HepG2 (cell line): Measurements from ENCODE around the gene MT1M. TPM values are rescaled to one million over a fixed set of nuclear protein-coding genes. Genes with fewer than 3 reads are reported as not detected.

Source experiments
- GATAD1 ChIP-seq: IDR thresholded peaks from 2 replicates; pipeline ENCODE4 v1.6.1; 2016; ENCODE audit warnings: missing genetic modification reagents, missing compliant biosample characterization
- KLF6 ChIP-seq: IDR thresholded peaks from 2 replicates; pipeline ENCODE4 v1.8.0; 2016; ENCODE audit warnings: missing biosample characterization, missing genetic modification reagents
- NFE2L1 ChIP-seq: sonication (generic); formaldehyde crosslinking; IDR thresholded peaks from 2 replicates; pipeline ENCODE4 v1.4.0; 2020; ENCODE audit warnings: missing genetic modification reagents, mild to moderate bottlenecking, borderline replicate concordance
- TCF7 ChIP-seq: sonication (generic); IDR thresholded peaks from 2 replicates; pipeline ENCODE4 v1.6.1; 2016; ENCODE audit warnings: antibody characterized with exemption, low read depth
- ZNF431 ChIP-seq: sonication (generic); formaldehyde crosslinking; IDR thresholded peaks from 2 replicates; pipeline ENCODE4 v1.9.0; 2022; ENCODE audit warnings: missing genetic modification reagents, low read depth, mild to moderate bottlenecking, borderline replicate concordance
- ZNF557 ChIP-seq: sonication (generic); formaldehyde crosslinking; IDR thresholded peaks from 2 replicates; pipeline ENCODE4 v1.4.0; 2020; ENCODE audit warnings: missing genetic modification reagents
- ZNF570 ChIP-seq: sonication (generic); formaldehyde crosslinking; IDR thresholded peaks from 2 replicates; pipeline ENCODE4 v1.4.0; 2020; ENCODE audit warnings: mild to moderate bottlenecking, missing genetic modification reagents, borderline replicate concordance
- ZNF670 ChIP-seq: sonication (generic); formaldehyde crosslinking; IDR thresholded peaks from 2 replicates; pipeline ENCODE4 v1.8.0; 2022; ENCODE audit warnings: mild to moderate bottlenecking, missing genetic modification reagents, borderline replicate concordance
- ZNF672 ChIP-seq: sonication (generic); formaldehyde crosslinking; IDR thresholded peaks from 2 replicates; pipeline ENCODE4 v1.8.1; 2022; ENCODE audit warnings: missing genetic modification reagents
- ZSCAN25 ChIP-seq: sonication (generic); formaldehyde crosslinking; IDR thresholded peaks from 2 replicates; pipeline ENCODE4 v1.8.0; 2022; ENCODE audit warnings: mild to moderate bottlenecking, missing genetic modification reagents
- ZSCAN31 ChIP-seq: sonication (generic); formaldehyde crosslinking; IDR thresholded peaks from 2 replicates; pipeline ENCODE4 v1.5.0; 2020; ENCODE audit warnings: low read depth, mild to moderate bottlenecking, missing genetic modification reagents
- polyA plus RNA-seq, 8 experiments: library from polyadenylated mRNA; depleted of rRNA in 3 of 8; stranded (reverse) in 7 of 8; unstranded in 1 of 8; fragments of >200 nt; fragmentation: Illumina TruSeq in 4 of 8; extraction: Trizol in 4 of 8; gene quantifications; 2 replicates each; pipeline versions ENCODE4 v1.2.1 to v1.2.3, GENCODE V29; 2011 to 2016; ENCODE audit warnings: low read depth in 4 of 8, missing spikeins in 1 of 8, mixed read lengths in 1 of 8; ENCODE audit not compliant: insufficient read depth in 1 of 8
- total RNA-seq, 5 experiments: library from RNA; depleted of rRNA; stranded (reverse); fragments of >200 nt; fragmentation: Illumina TruSeq; extraction: Trizol; gene quantifications; 2 replicates each; pipeline ENCODE4 v1.2.3, GENCODE V29; 2016; ENCODE audit warnings: low read depth in 1 of 5
- TF ChIP-seq, protein P1 (sequence below): sonication (generic); formaldehyde crosslinking; IDR thresholded peaks from 2 replicates; pipeline ENCODE4 v1.8.0; 2022; ENCODE audit warnings: mild to moderate bottlenecking, missing genetic modification reagents, moderate library complexity
- TF ChIP-seq, protein P2 (sequence below): sonication (generic); formaldehyde crosslinking; IDR thresholded peaks from 2 replicates; pipeline ENCODE4 v1.4.0; 2020; ENCODE audit warnings: missing genetic modification reagents, borderline replicate concordance
- TF ChIP-seq, protein P3 (sequence below): sonication (generic); formaldehyde crosslinking; conservative IDR thresholded peaks from 2 replicates; pipeline ENCODE4 v1.8.0; 2022; ENCODE audit warnings: mild to moderate bottlenecking, moderate library complexity, missing genetic modification reagents
- TF ChIP-seq, protein P4 (sequence below): sonication (generic); formaldehyde crosslinking; IDR thresholded peaks from 2 replicates; pipeline ENCODE4 v1.4.0; 2020; ENCODE audit warnings: missing genetic modification reagents, mild to moderate bottlenecking, borderline replicate concordance
- TF ChIP-seq, protein P5 (sequence below): IDR thresholded peaks from 2 replicates; pipeline ENCODE4 v1.4.0; 2020; ENCODE audit warnings: mild to moderate bottlenecking, missing genetic modification reagents
- TF ChIP-seq, protein P6 (sequence below): sonication (generic); formaldehyde crosslinking; IDR thresholded peaks from 2 replicates; pipeline ENCODE4 v1.4.0; 2020; ENCODE audit warnings: mild to moderate bottlenecking, low read depth, missing genetic modification reagents

The MT1M gene
- total and polyA plus RNA-seq, 2 of the 13 experiments (the other 11 are each of a cell fraction or from before 2014, with no cell fraction given), result 4.6 TPM; not detected in 1

DNA sequence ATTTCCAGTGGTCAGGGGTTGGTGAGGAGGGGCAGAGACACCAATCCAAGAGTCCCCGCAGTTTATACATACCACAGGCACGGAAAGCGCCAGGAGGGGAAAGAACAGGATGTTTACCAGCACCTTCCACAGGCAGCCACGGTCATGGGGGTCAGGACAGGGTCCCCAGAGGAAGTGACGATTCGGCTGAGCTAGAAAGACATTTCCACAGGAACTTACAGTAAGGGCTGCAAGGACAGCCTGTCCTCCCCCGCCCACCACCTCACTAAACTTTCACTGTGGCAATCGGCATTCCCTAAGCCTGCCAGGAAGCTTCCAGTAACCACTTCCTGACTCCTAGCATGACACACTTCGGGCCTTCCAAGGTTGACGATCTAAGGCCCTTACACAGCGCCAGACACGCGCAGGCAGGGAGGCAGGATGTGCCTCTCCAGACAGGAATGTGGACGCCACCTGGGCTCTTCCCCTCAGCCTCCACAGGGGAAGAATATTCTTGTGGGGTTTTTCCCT is 25.3 kb upstream of the MT1M start (continued):
- TF ChIP-seq ZSCAN31, result peak; percentile 79; the same call in 1 of the 2 replicates
- no peak; the same call in 1 of the 2 replicates for TF ChIP-seq ZSCAN25 (CRISPR knock-in tag)
- peak; percentile 80; the same call in 1 of the 2 replicates for TF ChIP-seq ZNF557
- peak; percentile 65 for TF ChIP-seq KLF6 (CRISPR knock-in tag)
- TF ChIP-seq, protein P1, sequence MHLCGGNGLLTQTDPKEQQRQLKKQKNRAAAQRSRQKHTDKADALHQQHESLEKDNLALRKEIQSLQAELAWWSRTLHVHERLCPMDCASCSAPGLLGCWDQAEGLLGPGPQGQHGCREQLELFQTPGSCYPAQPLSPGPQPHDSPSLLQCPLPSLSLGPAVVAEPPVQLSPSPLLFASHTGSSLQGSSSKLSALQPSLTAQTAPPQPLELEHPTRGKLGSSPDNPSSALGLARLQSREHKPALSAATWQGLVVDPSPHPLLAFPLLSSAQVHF (CRISPR knock-in tag), result no peak
- TF ChIP-seq, protein P2, sequence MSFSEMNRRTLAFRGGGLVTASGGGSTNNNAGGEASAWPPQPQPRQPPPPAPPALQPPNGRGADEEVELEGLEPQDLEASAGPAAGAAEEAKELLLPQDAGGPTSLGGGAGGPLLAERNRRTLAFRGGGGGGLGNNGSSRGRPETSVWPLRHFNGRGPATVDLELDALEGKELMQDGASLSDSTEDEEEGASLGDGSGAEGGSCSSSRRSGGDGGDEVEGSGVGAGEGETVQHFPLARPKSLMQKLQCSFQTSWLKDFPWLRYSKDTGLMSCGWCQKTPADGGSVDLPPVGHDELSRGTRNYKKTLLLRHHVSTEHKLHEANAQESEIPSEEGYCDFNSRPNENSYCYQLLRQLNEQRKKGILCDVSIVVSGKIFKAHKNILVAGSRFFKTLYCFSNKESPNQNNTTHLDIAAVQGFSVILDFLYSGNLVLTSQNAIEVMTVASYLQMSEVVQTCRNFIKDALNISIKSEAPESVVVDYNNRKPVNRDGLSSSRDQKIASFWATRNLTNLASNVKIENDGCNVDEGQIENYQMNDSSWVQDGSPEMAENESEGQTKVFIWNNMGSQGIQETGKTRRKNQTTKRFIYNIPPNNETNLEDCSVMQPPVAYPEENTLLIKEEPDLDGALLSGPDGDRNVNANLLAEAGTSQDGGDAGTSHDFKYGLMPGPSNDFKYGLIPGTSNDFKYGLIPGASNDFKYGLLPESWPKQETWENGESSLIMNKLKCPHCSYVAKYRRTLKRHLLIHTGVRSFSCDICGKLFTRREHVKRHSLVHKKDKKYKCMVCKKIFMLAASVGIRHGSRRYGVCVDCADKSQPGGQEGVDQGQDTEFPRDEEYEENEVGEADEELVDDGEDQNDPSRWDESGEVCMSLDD, result no peak
- peak; percentile 28; the same call in 1 of the 2 replicates for TF ChIP-seq TCF7
- TF ChIP-seq, protein P3, sequence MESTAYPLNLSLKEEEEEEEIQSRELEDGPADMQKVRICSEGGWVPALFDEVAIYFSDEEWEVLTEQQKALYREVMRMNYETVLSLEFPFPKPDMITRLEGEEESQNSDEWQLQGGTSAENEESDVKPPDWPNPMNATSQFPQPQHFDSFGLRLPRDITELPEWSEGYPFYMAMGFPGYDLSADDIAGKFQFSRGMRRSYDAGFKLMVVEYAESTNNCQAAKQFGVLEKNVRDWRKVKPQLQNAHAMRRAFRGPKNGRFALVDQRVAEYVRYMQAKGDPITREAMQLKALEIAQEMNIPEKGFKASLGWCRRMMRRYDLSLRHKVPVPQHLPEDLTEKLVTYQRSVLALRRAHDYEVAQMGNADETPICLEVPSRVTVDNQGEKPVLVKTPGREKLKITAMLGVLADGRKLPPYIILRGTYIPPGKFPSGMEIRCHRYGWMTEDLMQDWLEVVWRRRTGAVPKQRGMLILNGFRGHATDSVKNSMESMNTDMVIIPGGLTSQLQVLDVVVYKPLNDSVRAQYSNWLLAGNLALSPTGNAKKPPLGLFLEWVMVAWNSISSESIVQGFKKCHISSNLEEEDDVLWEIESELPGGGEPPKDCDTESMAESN (CRISPR knock-in tag), result peak; percentile 85
- TF ChIP-seq, protein P4, sequence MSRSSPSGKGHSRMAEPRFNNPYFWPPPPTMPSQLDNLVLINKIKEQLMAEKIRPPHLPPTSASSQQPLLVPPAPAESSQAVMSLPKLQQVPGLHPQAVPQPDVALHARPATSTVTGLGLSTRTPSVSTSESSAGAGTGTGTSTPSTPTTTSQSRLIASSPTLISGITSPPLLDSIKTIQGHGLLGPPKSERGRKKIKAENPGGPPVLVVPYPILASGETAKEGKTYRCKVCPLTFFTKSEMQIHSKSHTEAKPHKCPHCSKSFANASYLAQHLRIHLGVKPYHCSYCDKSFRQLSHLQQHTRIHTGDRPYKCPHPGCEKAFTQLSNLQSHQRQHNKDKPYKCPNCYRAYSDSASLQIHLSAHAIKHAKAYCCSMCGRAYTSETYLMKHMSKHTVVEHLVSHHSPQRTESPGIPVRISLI, result peak; percentile 4
- TF ChIP-seq ZNF672, result no peak
- TF ChIP-seq, protein P5, sequence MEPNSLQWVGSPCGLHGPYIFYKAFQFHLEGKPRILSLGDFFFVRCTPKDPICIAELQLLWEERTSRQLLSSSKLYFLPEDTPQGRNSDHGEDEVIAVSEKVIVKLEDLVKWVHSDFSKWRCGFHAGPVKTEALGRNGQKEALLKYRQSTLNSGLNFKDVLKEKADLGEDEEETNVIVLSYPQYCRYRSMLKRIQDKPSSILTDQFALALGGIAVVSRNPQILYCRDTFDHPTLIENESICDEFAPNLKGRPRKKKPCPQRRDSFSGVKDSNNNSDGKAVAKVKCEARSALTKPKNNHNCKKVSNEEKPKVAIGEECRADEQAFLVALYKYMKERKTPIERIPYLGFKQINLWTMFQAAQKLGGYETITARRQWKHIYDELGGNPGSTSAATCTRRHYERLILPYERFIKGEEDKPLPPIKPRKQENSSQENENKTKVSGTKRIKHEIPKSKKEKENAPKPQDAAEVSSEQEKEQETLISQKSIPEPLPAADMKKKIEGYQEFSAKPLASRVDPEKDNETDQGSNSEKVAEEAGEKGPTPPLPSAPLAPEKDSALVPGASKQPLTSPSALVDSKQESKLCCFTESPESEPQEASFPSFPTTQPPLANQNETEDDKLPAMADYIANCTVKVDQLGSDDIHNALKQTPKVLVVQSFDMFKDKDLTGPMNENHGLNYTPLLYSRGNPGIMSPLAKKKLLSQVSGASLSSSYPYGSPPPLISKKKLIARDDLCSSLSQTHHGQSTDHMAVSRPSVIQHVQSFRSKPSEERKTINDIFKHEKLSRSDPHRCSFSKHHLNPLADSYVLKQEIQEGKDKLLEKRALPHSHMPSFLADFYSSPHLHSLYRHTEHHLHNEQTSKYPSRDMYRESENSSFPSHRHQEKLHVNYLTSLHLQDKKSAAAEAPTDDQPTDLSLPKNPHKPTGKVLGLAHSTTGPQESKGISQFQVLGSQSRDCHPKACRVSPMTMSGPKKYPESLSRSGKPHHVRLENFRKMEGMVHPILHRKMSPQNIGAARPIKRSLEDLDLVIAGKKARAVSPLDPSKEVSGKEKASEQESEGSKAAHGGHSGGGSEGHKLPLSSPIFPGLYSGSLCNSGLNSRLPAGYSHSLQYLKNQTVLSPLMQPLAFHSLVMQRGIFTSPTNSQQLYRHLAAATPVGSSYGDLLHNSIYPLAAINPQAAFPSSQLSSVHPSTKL (CRISPR knock-in tag), result peak; percentile 74
- TF ChIP-seq, protein P6, sequence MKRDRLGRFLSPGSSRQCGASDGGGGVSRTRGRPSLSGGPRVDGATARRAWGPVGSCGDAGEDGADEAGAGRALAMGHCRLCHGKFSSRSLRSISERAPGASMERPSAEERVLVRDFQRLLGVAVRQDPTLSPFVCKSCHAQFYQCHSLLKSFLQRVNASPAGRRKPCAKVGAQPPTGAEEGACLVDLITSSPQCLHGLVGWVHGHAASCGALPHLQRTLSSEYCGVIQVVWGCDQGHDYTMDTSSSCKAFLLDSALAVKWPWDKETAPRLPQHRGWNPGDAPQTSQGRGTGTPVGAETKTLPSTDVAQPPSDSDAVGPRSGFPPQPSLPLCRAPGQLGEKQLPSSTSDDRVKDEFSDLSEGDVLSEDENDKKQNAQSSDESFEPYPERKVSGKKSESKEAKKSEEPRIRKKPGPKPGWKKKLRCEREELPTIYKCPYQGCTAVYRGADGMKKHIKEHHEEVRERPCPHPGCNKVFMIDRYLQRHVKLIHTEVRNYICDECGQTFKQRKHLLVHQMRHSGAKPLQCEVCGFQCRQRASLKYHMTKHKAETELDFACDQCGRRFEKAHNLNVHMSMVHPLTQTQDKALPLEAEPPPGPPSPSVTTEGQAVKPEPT (CRISPR knock-in tag), result 0 out of 2 replicates have a peak, but pooled peaks have one; percentile 23
- TF ChIP-seq NFE2L1 (CRISPR knock-in tag), result no peak
- peak; percentile 87; the same call in 1 of the 2 replicates for TF ChIP-seq ZNF670 (CRISPR knock-in tag)
- peak; percentile 98 for TF ChIP-seq ZNF431 (CRISPR knock-in tag)
- TF ChIP-seq ZNF570 (CRISPR knock-in tag), result no peak
- TF ChIP-seq GATAD1 (CRISPR knock-in tag), result peak; percentile 75
